Trophoblast cell (in vitro differentiated cells and primary cell): ENCODE results near the gene SFXN5.

ENCODE experiments used
- DNase-seq, 2 donors: peaks; one replicate each; pipeline ENCODE4 v3.0.0-alpha.2; 2016
- H2AFZ ChIP-seq: 2 replicates; pipeline ENCODE4 v1.6.1; 2013; ENCODE audit warnings: low read length, moderate library complexity, mild to moderate bottlenecking; ENCODE audit not compliant: insufficient read depth, poor library complexity
- H2AK5ac ChIP-seq: 2 replicates; pipeline ENCODE4 v1.6.1; 2013; ENCODE audit warnings: mild to moderate bottlenecking, low read length
- H2BK120ac ChIP-seq: 2 replicates; pipeline ENCODE4 v1.6.1; 2013; ENCODE audit warnings: low read length, mild to moderate bottlenecking, moderate library complexity; ENCODE audit not compliant: insufficient read depth, poor library complexity
- H2BK12ac ChIP-seq: 2 replicates; pipeline ENCODE4 v1.6.1; 2013; ENCODE audit warnings: mild to moderate bottlenecking, low read length, moderate library complexity
- H2BK5ac ChIP-seq: 2 replicates; pipeline ENCODE4 v1.6.1; 2013; ENCODE audit warnings: low read length, low read depth, moderate library complexity, mild to moderate bottlenecking; ENCODE audit not compliant: poor library complexity
- H3K14ac ChIP-seq: 2 replicates; pipeline ENCODE4 v1.6.1; 2013; ENCODE audit warnings: mild to moderate bottlenecking, low read length
- H3K18ac ChIP-seq: 2 replicates; pipeline ENCODE4 v1.6.1; 2013; ENCODE audit warnings: mild to moderate bottlenecking, low read length
- H3K23ac ChIP-seq: 2 replicates; pipeline ENCODE4 v1.6.1; 2013; ENCODE audit warnings: low read length
- H3K27ac ChIP-seq: 2 replicates; pipeline ENCODE4 v1.5.1; 2013; ENCODE audit warnings: low read depth, mild to moderate bottlenecking, inconsistent platforms, low read length, moderate library complexity
- H3K27me3 ChIP-seq: 2 replicates; pipeline ENCODE4 v1.6.1; 2013; ENCODE audit warnings: inconsistent platforms, mild to moderate bottlenecking, low read length, moderate library complexity; ENCODE audit not compliant: insufficient read depth
- H3K36me3 ChIP-seq, 2 experiments: 1 replicate in 1 of 2; 2 replicates in 1 of 2; pipeline ENCODE4 v1.6.1; 2013; ENCODE audit warnings: low read length in 2 of 2, mild to moderate bottlenecking in 2 of 2, moderate library complexity in 1 of 2; ENCODE audit not compliant: insufficient read depth in 2 of 2, control insufficient read depth in 1 of 2
- H3K4ac ChIP-seq: 2 replicates; pipeline ENCODE4 v1.6.1; 2013; ENCODE audit warnings: low read depth, mild to moderate bottlenecking, low read length, moderate library complexity
- H3K4me1 ChIP-seq, 2 experiments: 1 replicate in 1 of 2; 2 replicates in 1 of 2; pipeline ENCODE4 v1.6.1; 2013; ENCODE audit warnings: low read length in 2 of 2, mild to moderate bottlenecking in 2 of 2, moderate library complexity in 1 of 2; ENCODE audit not compliant: insufficient read depth in 2 of 2, control insufficient read depth in 1 of 2
- H3K4me2 ChIP-seq: 2 replicates; pipeline ENCODE4 v1.6.1; 2013; ENCODE audit warnings: inconsistent platforms, mild to moderate bottlenecking, low read length, moderate library complexity
- H3K4me3 ChIP-seq: 2 replicates; pipeline ENCODE4 v1.5.1; 2013; ENCODE audit warnings: mild to moderate bottlenecking, low read depth, low read length, inconsistent platforms
- H3K79me1 ChIP-seq: one replicate; pipeline ENCODE4 v1.6.1; 2013; ENCODE audit warnings: low read length
- H3K79me2 ChIP-seq: 2 replicates; pipeline ENCODE4 v1.6.1; 2013; ENCODE audit warnings: low read length, mild to moderate bottlenecking; ENCODE audit not compliant: control insufficient read depth, insufficient read depth, poor library complexity
- H3K9ac ChIP-seq: 2 replicates; pipeline ENCODE4 v1.6.1; 2013; ENCODE audit warnings: mild to moderate bottlenecking, low read length
- H3K9me3 ChIP-seq: 2 replicates; pipeline ENCODE4 v1.6.1; 2013; ENCODE audit warnings: low read depth, mild to moderate bottlenecking, control low read depth, inconsistent platforms, low read length; ENCODE audit not compliant: insufficient read depth
- H4K12ac ChIP-seq: 2 replicates; pipeline ENCODE4 v1.6.1; 2013; ENCODE audit warnings: low read depth, mild to moderate bottlenecking, low read length, moderate library complexity
- H4K8ac ChIP-seq: 2 replicates; pipeline ENCODE4 v1.6.1; 2013; ENCODE audit warnings: low read depth, mild to moderate bottlenecking, low read length, moderate library complexity
- H4K91ac ChIP-seq: one replicate; pipeline ENCODE4 v1.6.1; 2013; ENCODE audit warnings: low read depth, mild to moderate bottlenecking, low read length, moderate library complexity
- WGBS: extraction: QIAGEN DNeasy Blood & Tissue Kit; methylation state at CpG from one replicate; pipeline ENCODE4 v1.1.7; 2013; ENCODE audit warnings: missing lambda C conversion rate; ENCODE audit not compliant: insufficient read length, insufficient coverage; ENCODE audit errors: extremely low coverage; 5-methylcytosine and 5-hydroxymethylcytosine counted together

The SFXN5 gene

DNA sequence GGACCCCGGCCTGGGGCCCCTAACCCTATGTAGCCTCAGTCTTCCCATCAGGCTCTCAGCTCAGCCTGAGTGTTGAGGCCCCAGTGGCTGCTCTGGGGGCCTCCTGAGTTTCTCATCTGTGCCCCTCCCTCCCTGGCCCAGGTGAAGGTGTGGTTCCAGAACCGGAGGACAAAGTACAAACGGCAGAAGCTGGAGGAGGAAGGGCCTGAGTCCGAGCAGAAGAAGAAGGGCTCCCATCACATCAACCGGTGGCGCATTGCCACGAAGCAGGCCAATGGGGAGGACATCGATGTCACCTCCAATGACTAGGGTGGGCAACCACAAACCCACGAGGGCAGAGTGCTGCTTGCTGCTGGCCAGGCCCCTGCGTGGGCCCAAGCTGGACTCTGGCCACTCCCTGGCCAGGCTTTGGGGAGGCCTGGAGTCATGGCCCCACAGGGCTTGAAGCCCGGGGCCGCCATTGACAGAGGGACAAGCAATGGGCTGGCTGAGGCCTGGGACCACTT lies 137.8 kb downstream of the SFXN5 start:
- H3K36me3 ChIP-seq, result no peaks in the 10 kb centered on the region
- H2BK5ac ChIP-seq, result no peak overlapping the region
- H2AK5ac ChIP-seq, result no peak overlapping the region
- H3K79me2 ChIP-seq, result no peaks in the 10 kb centered on the region
- no peaks in the 10 kb centered on the region for H3K9me3 ChIP-seq
- H3K4me2 ChIP-seq, result no peak overlapping the region
- H4K12ac ChIP-seq, result no peak overlapping the region
- no peak overlapping the region for H3K4me3 ChIP-seq
- no peak overlapping the region for H3K14ac ChIP-seq
- no peak overlapping the region for H3K4ac ChIP-seq
- no peak overlapping the region for H3K18ac ChIP-seq
- no peak overlapping the region for H2BK12ac ChIP-seq
- H3K27ac ChIP-seq, result no peak overlapping the region
- peaks cover 7% of the 10 kb centered on the region for H3K27me3 ChIP-seq
- no peaks in the 10 kb centered on the region for H3K79me1 ChIP-seq
- no peak for DNase-seq
- no peak overlapping the region for H2AFZ ChIP-seq
- no peak overlapping the region for H4K91ac ChIP-seq
- H4K8ac ChIP-seq, result no peak overlapping the region
- H3K4me1 ChIP-seq, result peaks cover 0 to 9% of the 10 kb centered on the region in 2 experiments
- no peak overlapping the region for H3K23ac ChIP-seq
- no peak overlapping the region for H2BK120ac ChIP-seq
- no CpG with 5 or more reads among the region's 12 CpGs for WGBS
- H3K9ac ChIP-seq, result no peak overlapping the region

DNA sequence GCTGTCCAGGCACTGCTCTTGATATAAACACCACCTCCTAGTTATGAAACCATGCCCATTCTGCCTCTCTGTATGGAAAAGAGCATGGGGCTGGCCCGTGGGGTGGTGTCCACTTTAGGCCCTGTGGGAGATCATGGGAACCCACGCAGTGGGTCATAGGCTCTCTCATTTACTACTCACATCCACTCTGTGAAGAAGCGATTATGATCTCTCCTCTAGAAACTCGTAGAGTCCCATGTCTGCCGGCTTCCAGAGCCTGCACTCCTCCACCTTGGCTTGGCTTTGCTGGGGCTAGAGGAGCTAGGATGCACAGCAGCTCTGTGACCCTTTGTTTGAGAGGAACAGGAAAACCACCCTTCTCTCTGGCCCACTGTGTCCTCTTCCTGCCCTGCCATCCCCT lies 138.3 kb downstream of the SFXN5 start:
- no peak overlapping the region for H3K4ac ChIP-seq
- H2AK5ac ChIP-seq, result no peak overlapping the region
- no peak overlapping the region for H3K4me2 ChIP-seq
- H2BK5ac ChIP-seq, result no peak overlapping the region
- no peak overlapping the region for H4K8ac ChIP-seq
- no peak overlapping the region for H2BK12ac ChIP-seq
- peaks cover 10% of the 10 kb centered on the region for H3K27me3 ChIP-seq
- no peak overlapping the region for H3K18ac ChIP-seq
- H3K4me3 ChIP-seq, result no peak overlapping the region
- H4K12ac ChIP-seq, result no peak overlapping the region
- no peaks in the 10 kb centered on the region for H3K36me3 ChIP-seq
- no peaks in the 10 kb centered on the region for H3K79me1 ChIP-seq
- peaks cover 0 to 9% of the 10 kb centered on the region in 2 experiments for H3K4me1 ChIP-seq
- no peak overlapping the region for H4K91ac ChIP-seq
- H2BK120ac ChIP-seq, result no peak overlapping the region
- no CpG with 5 or more reads among the region's 5 CpGs for WGBS
- DNase-seq, result no peak
- H3K23ac ChIP-seq, result no peak overlapping the region
- H3K79me2 ChIP-seq, result no peaks in the 10 kb centered on the region
- H3K14ac ChIP-seq, result no peak overlapping the region
- no peak overlapping the region for H3K9ac ChIP-seq
- no peak overlapping the region for H3K27ac ChIP-seq
- H3K9me3 ChIP-seq, result no peaks in the 10 kb centered on the region
- H2AFZ ChIP-seq, result no peak overlapping the region

DNA sequence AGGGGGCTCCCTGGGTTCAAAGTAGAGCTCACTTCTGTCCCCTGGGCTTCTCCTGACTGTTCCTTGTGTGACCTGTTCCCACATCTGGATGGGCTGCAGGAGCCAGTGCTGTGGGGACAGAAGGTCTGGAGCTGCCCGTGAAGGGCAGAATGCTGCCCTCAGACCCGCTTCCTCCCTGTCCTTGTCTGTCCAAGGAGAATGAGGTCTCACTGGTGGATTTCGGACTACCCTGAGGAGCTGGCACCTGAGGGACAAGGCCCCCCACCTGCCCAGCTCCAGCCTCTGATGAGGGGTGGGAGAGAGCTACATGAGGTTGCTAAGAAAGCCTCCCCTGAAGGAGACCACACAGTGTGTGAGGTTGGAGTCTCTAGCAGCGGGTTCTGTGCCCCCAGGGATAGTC lies 138.7 kb downstream of the SFXN5 start:
- peaks cover 14% of the 10 kb centered on the region for H3K27me3 ChIP-seq
- H3K9ac ChIP-seq, result no peak overlapping the region
- no peaks in the 10 kb centered on the region for H3K79me2 ChIP-seq
- no peak overlapping the region for H3K14ac ChIP-seq
- no peak for DNase-seq
- no peak overlapping the region for H3K4me3 ChIP-seq
- H3K18ac ChIP-seq, result no peak overlapping the region
- no peak overlapping the region for H3K4me2 ChIP-seq
- H2BK120ac ChIP-seq, result no peak overlapping the region
- H3K4me1 ChIP-seq, result peaks cover 0 to 9% of the 10 kb centered on the region in 2 experiments
- no peak overlapping the region for H3K23ac ChIP-seq
- no CpG with 5 or more reads among the region's 4 CpGs for WGBS
- no peak overlapping the region for H2BK12ac ChIP-seq
- H3K9me3 ChIP-seq, result no peaks in the 10 kb centered on the region
- no peaks in the 10 kb centered on the region for H3K36me3 ChIP-seq
- H3K27ac ChIP-seq, result no peak overlapping the region
- no peaks in the 10 kb centered on the region for H3K79me1 ChIP-seq
- H2BK5ac ChIP-seq, result no peak overlapping the region
- H2AK5ac ChIP-seq, result no peak overlapping the region
- H4K8ac ChIP-seq, result no peak overlapping the region
- H4K91ac ChIP-seq, result no peak overlapping the region
- H2AFZ ChIP-seq, result no peak overlapping the region
- no peak overlapping the region for H4K12ac ChIP-seq
- no peak overlapping the region for H3K4ac ChIP-seq

DNA sequence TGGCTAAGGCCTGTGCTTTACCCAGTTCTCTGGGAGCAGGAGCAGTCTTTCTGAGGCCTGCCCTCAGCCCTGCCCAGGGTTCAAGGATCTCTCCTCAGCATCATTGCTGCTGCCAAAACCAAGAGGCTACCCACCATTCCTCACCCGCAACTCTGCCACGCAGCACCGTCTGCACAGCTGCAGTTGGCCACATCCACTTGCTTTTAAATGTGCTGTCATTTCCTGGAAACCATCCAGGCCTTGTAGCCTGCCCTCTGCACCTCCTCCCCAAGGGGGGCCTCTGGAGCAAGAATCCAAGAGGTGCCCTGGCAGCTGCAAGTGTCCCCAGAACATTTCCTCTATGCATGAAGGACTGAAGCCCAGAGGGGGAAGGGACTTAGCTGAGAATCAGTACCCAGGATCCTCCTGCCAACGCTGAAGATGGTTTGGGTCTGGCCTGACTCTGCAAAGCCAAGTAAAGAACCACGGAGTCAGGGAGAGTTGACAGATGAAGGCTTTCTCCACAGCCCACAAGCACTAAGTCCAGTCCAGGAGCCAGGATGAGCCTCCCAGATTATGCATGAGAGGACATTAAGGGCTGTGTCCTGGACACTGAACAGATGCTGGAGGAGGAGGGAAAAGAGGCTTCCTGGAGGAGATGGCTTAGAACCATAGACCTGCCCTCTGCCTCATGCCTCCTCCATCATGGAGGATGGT lies 139.3 kb downstream of the SFXN5 start:
- no peaks in the 10 kb centered on the region for H3K9me3 ChIP-seq
- no peak overlapping the region for H3K27ac ChIP-seq
- peaks cover 0 to 9% of the 10 kb centered on the region in 2 experiments for H3K4me1 ChIP-seq
- H3K23ac ChIP-seq, result no peak overlapping the region
- no peaks in the 10 kb centered on the region for H3K79me2 ChIP-seq
- no peak overlapping the region for H2BK12ac ChIP-seq
- no peak overlapping the region for H4K12ac ChIP-seq
- no peak overlapping the region for H3K4me2 ChIP-seq
- no peak overlapping the region for H2AK5ac ChIP-seq
- no peak overlapping the region for H3K18ac ChIP-seq
- WGBS, result no CpG with 5 or more reads among the region's 5 CpGs
- no peak overlapping the region for H2BK120ac ChIP-seq
- no peak overlapping the region for H4K91ac ChIP-seq
- H3K9ac ChIP-seq, result no peak overlapping the region
- peaks cover 20% of the 10 kb centered on the region for H3K27me3 ChIP-seq
- no peak overlapping the region for H3K14ac ChIP-seq
- no peak overlapping the region for H2BK5ac ChIP-seq
- no peaks in the 10 kb centered on the region for H3K79me1 ChIP-seq
- no peak overlapping the region for H3K4ac ChIP-seq
- no peak overlapping the region for H4K8ac ChIP-seq
- H3K4me3 ChIP-seq, result no peak overlapping the region
- no peak overlapping the region for H2AFZ ChIP-seq
- DNase-seq, result no peak
- no peaks in the 10 kb centered on the region for H3K36me3 ChIP-seq
